A673 (cell line): ENCODE results near the gene DOK4. TPM values are rescaled to one million over a fixed set of nuclear protein-coding genes. Genes with fewer than 3 reads are reported as not detected.

Experiments used
- BruUV-seq: library from RNA; stranded (reverse); fragments of 400-500 nt; replicated peaks from 2 replicates; lab custom pipeline; 2021; lab: Mats Ljungman, UMichigan
- CTCF ChIA-PET: fragments of 300-600 bp; sonication (Branson Sonifier 250); formaldehyde crosslinking; loops from one replicate; lab custom pipeline; 2022; ENCODE audit warnings: antibody characterized with exemption; lab: Charles Lee
- POLR2A ChIA-PET: fragments of 300-600 bp; sonication (Branson Sonifier 250); formaldehyde crosslinking; loops from one replicate; lab custom pipeline; 2022; ENCODE audit warnings: antibody characterized with exemption; ENCODE audit not compliant: low non-redundant PET; lab: Charles Lee
- DNase-seq: peaks from one replicate; pipeline ENCODE4 v3.0.0-alpha.2; 2015; ENCODE audit warnings: low spot score
- H3K27ac ChIP-seq: fragments of 200-600 bp; sonication (generic); 2 replicates; pipeline ENCODE4 v1.5.1; 2016; ENCODE audit warnings: mixed run types, low read depth, mild to moderate bottlenecking, mixed read lengths, antibody characterized with exemption, low read length; ENCODE audit not compliant: poor library complexity, severe bottlenecking
- H3K27me3 ChIP-seq: fragments of 200-600 bp; sonication (generic); replicated peaks from 2 replicates; pipeline ENCODE4 v1.6.1; 2017; ENCODE audit warnings: mixed run types, low read depth, mild to moderate bottlenecking, mixed read lengths, antibody characterized with exemption, low read length; ENCODE audit not compliant: insufficient read depth, poor library complexity
- H3K36me3 ChIP-seq: fragments of 200-600 bp; sonication (generic); 2 replicates; pipeline ENCODE4 v1.6.1; 2016; ENCODE audit warnings: mixed run types, mild to moderate bottlenecking, mixed read lengths, antibody characterized with exemption, low read length; ENCODE audit not compliant: insufficient read depth, poor library complexity, severe bottlenecking
- H3K4me1 ChIP-seq: fragments of 200-600 bp; sonication (generic); 2 replicates; pipeline ENCODE4 v1.6.1; 2017; ENCODE audit warnings: mixed run types, mild to moderate bottlenecking, mixed read lengths, antibody characterized with exemption, low read length; ENCODE audit not compliant: insufficient read depth, poor library complexity, severe bottlenecking
- H3K4me3 ChIP-seq: fragments of 200-600 bp; sonication (generic); 2 replicates; pipeline ENCODE4 v1.5.1; 2016; ENCODE audit warnings: low read depth, mixed run types, mild to moderate bottlenecking, mixed read lengths, low read length; ENCODE audit not compliant: poor library complexity, severe bottlenecking
- H3K9me3 ChIP-seq: fragments of 200-600 bp; sonication (generic); 2 replicates; pipeline ENCODE4 v1.6.1; 2016; ENCODE audit warnings: mixed run types, low read depth, mild to moderate bottlenecking, mixed read lengths, antibody characterized with exemption, low read length; ENCODE audit not compliant: poor library complexity, severe bottlenecking
- EZH2 ChIP-seq: fragments of 200-600 bp; sonication (generic); IDR thresholded peaks from 2 replicates; pipeline ENCODE4 v1.6.1; 2017; ENCODE audit warnings: borderline replicate concordance, low read depth, mild to moderate bottlenecking, mixed read lengths, antibody characterized with exemption, low read length; ENCODE audit not compliant: poor library complexity, severe bottlenecking
- intact Hi-C: fragments of 100-400 bp; cut with micrococcal nuclease; formaldehyde crosslinking; loops from one replicate; pipeline ENCODE4 v1.10.0; 2022; ENCODE audit not compliant: unreplicated experiment
- total RNA-seq: library from RNA; stranded (reverse); gene quantifications from 2 replicates; pipeline ENCODE4 v1.2.3, GENCODE V29; 2021
- TF ChIP-seq, protein P1 (sequence below): fragments of 300-800, 200-600 bp; sonication (generic); conservative IDR thresholded peaks from 2 replicates; pipeline ENCODE4 v1.5.1; 2017; ENCODE audit warnings: low read depth, mild to moderate bottlenecking, antibody characterized with exemption, low read length, moderate library complexity, mixed read lengths

Gene DOK4
- total RNA-seq, 1 experiment from 2014 or later: 14.3 TPM

DNA sequence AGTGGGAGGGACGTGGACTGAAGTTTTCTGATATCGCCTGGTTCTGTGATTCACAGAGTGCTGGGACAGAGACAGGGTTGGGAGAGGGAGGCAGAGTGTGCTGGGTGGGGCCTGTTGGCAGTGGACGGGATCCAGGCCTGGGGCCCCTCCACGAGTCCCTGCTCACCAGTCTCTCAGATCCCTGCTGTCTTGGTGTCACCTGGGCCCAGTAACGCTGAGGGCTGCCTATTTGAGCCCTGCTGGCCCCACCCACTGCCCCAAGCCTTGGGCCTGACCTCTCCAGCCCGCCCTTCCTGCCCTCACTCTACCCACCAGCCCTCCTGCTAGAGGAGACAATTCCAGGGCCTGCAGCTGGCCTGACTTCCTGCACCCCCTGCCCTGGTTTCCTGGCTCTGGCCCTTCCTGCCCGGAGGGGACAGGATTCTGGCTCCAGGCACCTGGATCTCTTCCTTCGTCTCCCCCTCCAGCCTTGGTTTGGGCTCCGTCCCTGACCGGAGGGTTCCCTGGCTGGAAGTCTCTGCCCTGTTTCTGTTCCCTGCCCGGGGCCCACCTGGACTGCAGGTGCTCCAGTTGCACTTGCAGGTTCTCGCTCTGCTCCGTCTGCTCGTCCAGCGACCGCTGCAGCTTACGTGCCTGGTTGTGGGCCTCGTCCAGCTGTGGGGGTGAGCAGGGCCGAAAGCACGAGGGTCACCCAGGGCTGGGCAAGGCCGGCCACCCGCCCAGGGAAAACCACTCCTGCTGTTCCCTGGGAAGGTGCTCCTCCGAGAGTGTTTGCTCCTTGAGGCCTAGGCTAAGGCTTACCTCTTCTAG is 28.7 kb upstream of the DOK4 start:
- Histone ChIP-seq H3K9me3 (no peaks in the 10 kb centered on the region), H3K4me3 (no peak overlapping the region), H3K27me3 (no peaks in the 10 kb centered on the region), H3K36me3 (no peaks in the 10 kb centered on the region), H3K4me1 (peaks cover 16% of the 10 kb centered on the region), H3K27ac (no peak overlapping the region)
- BruUV-seq: no TSS peak
- ChIA-PET CTCF (no interaction called here), POLR2A (no interaction called here)
- intact Hi-C loops: no loop called here
- no peak for DNase-seq
- TF ChIP-seq EZH2: no peak
- TF ChIP-seq, protein P1, sequence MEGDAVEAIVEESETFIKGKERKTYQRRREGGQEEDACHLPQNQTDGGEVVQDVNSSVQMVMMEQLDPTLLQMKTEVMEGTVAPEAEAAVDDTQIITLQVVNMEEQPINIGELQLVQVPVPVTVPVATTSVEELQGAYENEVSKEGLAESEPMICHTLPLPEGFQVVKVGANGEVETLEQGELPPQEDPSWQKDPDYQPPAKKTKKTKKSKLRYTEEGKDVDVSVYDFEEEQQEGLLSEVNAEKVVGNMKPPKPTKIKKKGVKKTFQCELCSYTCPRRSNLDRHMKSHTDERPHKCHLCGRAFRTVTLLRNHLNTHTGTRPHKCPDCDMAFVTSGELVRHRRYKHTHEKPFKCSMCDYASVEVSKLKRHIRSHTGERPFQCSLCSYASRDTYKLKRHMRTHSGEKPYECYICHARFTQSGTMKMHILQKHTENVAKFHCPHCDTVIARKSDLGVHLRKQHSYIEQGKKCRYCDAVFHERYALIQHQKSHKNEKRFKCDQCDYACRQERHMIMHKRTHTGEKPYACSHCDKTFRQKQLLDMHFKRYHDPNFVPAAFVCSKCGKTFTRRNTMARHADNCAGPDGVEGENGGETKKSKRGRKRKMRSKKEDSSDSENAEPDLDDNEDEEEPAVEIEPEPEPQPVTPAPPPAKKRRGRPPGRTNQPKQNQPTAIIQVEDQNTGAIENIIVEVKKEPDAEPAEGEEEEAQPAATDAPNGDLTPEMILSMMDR: no peak

DNA sequence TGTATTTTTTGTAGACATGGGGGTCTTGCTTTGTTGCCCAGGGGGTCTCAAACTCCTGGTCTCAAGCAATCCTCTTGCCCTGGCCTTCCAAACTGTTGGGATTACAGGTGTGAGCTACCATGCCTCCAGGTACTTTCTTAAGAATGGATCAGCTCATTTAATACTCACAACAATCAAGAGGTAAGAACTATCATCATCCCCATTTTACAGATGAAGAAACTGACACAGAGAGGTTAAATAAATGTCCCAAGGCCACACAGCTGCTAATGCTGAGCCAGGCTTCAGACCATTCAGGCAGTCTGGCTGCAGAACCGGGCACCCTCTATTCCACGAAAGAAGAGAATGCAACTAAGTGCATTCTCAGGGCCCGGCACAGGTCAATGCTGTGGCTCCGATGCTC is 28.1 kb upstream of the DOK4 start:
- no TSS peak for BruUV-seq
- TF ChIP-seq, protein P1: no peak
- TF ChIP-seq EZH2: no peak
- POLR2A ChIA-PET: interaction anchor here (1.0 kb wide), 1 partner anchor 92 kb away, joined by 3 read pairs; no protein-coding TSS in a partner anchor

DNA sequence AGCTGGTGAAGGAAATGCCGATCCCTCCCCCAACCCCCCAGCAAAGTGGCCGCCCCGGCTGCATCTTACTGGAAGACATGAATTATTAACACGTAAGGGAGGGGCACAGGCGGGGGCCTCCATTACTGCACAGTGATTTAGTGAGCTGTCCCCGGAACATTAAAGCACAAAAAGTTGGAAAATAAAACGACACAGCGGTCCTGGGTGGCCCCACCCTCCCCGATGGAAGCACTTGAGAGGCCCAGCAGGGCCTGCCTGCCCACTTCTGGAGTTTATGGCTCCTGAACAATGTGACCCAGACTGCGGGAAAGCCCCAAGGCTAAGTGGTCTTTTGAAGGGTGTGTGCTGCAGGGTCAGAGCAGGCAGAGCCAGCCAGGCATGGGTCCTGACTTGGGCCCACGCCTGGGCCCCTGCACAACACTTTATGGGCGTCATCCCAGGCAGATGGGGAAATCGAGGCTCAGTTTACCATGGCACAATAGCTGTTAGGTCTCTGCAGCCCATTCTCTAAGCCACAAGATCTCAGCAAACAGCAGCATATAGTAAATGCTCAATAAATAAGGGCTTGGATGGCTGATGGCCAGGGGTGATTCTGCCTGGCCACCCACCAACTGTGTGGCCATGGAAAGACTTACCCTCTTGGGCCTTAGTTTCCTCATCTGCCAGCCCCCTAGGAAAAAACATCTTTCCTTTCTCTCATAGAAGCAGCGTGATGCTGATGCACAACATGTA is 27.2 kb upstream of the DOK4 start:
- no TSS peak for BruUV-seq
- intact Hi-C loops: no loop called here
- Histone ChIP-seq H3K9me3 (no peaks in the 10 kb centered on the region), H3K4me1 (peaks cover 16% of the 10 kb centered on the region), H3K27ac (peak overlapping the region; percentile 57), H3K4me3 (no peak overlapping the region), H3K36me3 (no peaks in the 10 kb centered on the region), H3K27me3 (no peaks in the 10 kb centered on the region)
- TF ChIP-seq EZH2: no peak
- TF ChIP-seq, protein P1: no peak
- DNase-seq: peak; percentile 73
- POLR2A ChIA-PET: interaction anchor here (1.0 kb wide), 1 partner anchor 92 kb away, joined by 3 read pairs; no protein-coding TSS in a partner anchor
- CTCF ChIA-PET: interaction anchor here (1.3 kb wide), 1 partner anchor 51 kb away, joined by 4 read pairs; the partner anchor contains the start of gene POLR2C

More for the DNA sequence above, 28.1 kb upstream of the DOK4 start:
- H3K9me3 ChIP-seq: no peaks in the 10 kb centered on the region
- no peak for DNase-seq
- H3K36me3 ChIP-seq: no peaks in the 10 kb centered on the region
- intact Hi-C loops: no loop called here
- H3K27me3 ChIP-seq: no peaks in the 10 kb centered on the region
- no peak overlapping the region for H3K27ac ChIP-seq
- no peak overlapping the region for H3K4me3 ChIP-seq
- peaks cover 16% of the 10 kb centered on the region for H3K4me1 ChIP-seq
- CTCF ChIA-PET: interaction anchor here (1.3 kb wide), 1 partner anchor 52 kb away, joined by 4 read pairs; the partner anchor contains the start of gene POLR2C
